ENCODE measurements around the gene STIL. TPM values are rescaled to one million over a fixed set of nuclear protein-coding genes. Genes with fewer than 3 reads are reported as not detected.

The STIL gene
- total RNA-seq, 1 donor from 2014 or later = 4.0 TPM

DNA sequence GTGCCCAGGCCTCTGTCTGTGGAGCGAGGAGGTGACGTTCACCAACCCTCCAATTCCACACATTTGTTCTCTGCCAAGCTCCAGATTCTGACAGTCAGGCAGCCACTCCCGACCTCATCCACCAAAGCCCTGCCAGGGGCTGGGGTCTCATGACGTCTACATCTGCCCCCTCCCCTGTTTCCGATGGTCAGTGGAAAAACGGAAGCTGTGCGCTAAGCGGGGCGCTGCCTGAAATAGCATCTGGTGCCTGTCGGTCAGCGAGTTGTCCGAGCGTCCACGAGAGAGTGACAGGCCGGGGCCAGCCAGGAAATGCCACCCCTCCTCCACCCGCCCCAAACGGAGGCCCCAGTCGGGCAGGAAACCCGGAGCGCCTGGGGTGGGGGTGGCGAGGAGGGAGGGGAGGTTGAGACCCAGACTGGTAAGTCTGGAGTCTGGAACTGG is 78.7 kb downstream of the STIL start:
- no peak for DNase-seq (ENCODE audit: low spot score)

DNA sequence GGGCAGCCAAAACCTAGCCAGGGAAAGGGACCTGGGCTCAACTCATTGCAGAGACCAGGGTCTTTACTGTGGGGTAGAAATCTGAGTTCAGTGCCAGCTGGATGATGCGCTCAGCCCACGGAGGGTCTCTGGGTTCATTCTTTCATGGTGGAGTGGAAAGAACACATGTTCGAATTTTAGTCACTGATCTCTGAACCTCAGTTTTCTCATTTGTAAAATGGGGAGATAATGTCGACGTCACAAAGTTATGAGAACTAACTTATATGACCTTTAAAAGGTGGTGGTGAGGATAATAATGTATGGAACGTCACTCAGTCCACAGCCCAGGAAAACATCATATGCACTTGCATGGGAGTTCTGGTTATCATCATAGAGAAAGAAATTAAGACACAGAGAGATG is 80.8 kb downstream of the STIL start:
- DNase-seq (ENCODE audit: low spot score) = no peak

DNA sequence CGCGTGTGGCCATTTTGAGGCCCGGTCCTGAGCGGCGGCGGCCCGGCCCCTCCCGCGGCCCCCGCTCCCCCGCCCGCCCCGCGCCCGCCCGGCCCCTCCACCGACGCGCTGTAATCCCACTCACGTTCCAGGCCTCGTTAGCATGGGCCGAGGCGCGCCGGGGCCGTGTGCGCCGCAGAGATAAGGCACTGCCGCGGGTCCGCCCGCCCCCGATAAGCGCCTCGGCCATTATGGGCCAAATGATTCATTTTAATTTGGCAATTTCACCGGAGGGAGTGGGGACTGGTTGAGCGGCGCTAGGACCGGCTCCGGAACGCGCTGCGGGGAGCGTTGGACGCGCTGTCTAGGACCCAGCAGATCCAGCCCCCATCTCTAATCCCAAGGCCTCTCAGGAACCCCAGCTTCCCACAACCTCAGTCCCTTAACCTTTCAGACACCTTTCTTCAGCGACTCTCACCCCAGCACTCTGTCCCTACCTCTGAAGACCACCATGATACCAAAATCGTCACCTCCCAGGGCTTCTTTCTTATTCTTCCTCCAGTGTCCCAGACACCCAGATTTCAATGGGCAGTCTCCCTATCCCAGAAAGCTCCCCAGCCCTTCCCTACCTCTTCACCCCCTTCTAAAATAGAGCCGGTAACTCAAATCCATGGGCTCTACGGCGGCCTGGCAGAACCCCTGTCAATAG is 81.6 kb downstream of the STIL start, which contains the start of gene TAL1:
Gene TAL1, minus strand, starts transcription at position 39 of the 688 bp plus-strand sequence. CDS start 6,337 bp downstream, outside the sequence.
- no peak for DNase-seq (ENCODE audit: low spot score)

DNA sequence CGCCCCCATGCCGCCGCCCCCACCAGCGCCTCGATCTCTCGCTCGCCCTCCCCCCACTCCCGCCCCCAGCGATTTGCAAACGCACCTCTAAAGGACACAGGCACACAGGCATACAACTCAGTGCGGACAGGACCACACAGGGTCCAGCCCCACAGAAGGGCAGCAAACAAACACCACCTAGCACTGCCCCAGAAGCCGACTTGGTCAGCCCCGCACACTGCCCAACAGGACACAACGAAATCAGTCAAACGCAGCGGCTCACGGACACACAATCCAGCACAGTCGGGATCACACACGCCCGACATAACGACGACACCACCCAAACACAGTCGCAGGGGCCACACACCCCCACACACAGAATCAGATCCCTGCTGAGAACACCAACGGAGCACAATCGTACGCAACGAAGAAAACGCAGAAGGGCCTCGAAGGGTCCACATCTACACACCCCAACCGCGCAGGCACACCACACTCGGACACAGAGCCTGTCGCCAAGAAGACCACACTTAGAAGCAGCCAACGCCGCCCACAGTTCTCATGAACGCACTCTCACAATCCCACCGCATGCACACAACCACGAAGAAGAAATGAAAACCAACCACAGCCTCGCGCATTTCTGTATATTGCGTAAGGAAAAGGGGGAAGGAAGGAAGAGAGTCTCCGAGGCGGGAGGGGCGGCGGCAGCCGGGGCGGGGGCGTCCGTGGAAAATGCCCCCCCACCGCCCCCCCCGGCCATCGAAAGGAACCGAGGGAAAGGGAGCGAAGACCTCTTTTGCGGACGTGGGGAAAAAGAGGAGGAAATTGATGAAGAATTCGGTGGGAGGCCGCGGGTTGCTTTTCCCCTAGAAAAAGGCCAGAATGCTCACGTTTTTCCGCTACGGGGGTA is 82.4 kb downstream of the STIL start:
- no peak for DNase-seq (ENCODE audit: low spot score)

DNA sequence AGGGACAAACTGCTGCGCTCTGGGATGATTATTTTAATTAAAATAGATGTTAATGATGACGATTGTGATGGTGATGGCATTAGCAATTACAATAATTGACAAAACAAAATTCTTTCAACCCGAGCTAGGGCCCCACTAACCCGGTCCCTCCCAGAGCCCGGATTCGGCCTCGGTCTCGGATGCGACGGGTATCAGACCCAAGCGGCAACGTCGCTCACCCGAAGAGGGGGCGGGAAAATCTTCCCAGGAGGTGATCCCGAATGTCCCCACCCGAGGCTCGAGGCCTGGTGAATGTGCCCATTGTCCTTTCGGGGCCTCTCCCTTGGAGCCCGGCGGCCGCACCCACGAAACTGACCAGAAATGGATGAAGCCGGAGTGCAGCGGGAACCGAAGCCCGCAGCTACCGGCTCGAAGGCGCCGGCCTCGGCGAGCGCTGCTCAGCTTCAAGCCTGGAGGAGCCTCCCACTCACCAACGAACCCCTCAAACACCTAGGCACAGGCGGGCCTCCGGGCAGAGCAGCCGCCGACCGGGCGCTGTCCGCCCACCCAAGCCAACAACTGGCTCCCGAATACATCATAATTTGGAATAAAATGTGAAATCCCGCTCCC is 83.2 kb downstream of the STIL start:
- no peak for DNase-seq (ENCODE audit: low spot score)

DNA sequence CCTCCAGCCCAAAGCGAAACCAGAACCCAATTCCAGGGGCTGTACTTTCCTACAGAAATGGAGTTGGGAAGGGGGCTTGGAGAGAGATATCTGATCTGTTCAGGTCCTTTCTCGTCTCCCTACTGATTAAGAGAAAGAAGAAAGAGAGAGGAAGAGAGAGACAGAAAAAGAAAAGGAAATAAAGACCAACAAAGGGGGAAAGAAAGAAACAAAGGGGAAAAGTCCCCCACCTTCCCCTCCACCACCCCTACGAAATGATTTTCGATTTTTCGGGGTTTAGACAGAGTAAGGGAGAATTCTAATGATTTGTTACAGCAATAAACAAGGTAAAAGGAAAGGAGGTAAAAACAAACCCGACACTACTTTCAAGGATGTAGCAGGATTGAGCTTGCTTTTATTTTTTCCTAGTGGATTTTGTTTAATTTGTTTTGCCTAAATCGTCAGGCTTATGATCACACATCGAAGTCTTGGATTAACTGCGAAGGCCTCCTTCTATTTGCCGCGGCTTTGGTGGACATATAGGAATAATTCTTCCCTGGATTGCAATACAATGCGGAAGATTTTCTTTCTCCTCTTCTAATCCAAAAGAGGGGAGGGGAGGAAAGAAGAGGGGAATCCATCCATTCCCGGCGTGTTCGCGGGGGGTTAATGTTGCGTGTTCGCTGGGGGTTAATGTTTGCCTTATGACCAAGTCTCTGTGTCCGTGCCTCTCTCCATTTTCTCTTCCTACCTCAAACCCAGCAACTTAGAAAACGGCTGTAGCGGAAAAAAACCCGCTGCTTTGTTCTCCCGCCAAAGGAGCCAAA is 83.9 kb downstream of the STIL start:
- DNase-seq (ENCODE audit: low spot score) = no peak

DNA sequence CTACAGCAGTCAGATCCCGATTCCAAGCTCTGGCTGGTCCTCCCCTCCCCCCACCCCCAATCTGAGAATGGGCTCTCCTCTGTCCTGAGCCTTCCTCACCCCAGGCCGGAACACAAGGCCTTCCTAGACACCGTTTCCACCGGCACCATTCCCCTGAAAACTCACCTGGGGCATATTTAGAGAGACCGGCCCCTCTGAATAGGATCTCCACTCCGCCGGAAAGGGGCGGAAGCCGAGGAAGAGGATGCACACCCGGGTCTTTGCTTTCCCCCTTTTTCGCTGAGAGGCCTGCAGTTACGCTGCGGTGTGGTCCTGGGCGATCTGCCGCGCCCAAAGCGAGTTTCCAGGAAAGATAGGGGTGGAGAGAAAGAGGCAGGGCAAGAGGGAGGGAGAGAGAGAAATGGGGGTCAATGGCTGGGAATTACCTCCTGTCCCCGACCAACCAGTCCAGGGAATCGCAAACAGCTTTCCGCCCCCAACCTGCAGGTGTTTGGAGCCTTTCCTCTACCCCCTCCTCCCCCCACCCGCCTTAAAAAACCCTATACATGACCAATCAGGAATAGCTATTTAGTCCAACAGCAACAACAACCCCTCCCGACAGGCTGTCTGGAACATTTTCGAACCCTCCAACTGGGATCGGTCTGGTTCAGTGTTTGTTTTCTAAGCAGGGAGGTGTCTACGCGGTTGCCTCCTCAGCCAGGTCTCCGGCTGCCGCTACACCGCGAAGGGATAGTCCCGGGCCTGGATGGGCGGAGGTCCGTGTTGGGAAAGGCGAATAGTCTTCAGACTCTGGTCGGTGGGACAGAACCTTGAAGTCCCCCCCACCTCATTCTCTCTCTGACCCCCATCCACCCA is 84.7 kb downstream of the STIL start:
- DNase-seq (ENCODE audit: low spot score) = no peak

DNA sequence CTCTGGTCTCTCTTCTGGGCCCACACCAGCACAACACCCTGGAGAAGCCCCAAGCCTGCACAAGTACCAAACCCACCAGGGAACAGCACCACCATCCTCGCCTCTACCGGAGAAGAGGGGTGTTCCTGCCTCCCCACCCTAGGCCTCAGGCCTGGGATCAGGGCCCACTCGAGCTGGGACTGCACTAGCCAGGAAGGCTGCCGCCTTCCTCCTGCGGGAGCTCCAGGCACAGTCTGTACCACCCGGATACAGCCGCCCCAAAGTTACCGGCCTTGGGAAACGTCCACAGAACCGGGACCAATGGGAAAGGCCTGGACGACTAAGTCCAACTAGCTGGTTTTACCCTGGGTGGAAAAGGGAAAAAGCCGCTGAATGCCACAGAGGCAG is 85.3 kb downstream of the STIL start:
- no peak for DNase-seq (ENCODE audit: low spot score)

DNA sequence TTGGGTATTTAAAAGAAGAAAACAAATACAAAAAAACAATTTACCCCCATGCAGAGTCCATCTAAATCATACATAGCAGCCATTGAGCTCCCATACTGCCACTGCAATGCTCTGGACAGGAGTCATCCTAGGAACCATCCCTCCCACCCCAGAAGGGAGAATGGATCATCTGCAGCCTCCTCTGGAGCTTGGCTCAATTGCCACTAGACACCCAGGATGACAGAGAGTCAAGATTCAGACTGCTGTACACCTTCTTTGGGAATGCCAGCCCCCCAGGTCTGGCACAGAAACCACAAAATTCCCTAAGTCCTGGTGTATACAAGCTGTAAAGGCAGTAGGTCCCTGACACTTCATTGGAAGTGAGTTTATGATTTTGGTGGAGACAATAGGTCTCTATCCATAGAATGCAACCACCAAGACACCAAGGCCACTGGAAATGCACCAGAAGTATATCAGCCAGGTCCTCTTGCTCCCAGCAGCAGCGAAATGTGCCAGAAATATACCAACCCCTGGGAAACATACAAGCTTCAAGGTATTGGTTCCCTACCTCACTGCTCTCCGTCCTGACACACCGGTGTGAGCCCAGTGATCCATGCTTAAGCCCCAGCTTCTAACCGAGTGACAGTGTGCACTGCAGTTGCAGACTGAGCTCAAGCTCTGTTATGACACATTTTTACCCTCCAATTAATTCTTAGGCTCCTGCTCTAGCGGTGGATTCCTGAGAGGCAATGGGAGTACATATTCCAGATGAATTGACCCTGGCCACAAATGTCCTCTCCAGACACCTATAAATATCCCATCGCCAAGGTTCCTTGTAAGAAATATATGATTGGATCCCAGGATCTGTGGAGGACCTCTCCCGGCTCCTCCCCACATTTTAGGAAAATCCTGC is 86.4 kb downstream of the STIL start:
- DNase-seq (ENCODE audit: low spot score) = no peak

DNA sequence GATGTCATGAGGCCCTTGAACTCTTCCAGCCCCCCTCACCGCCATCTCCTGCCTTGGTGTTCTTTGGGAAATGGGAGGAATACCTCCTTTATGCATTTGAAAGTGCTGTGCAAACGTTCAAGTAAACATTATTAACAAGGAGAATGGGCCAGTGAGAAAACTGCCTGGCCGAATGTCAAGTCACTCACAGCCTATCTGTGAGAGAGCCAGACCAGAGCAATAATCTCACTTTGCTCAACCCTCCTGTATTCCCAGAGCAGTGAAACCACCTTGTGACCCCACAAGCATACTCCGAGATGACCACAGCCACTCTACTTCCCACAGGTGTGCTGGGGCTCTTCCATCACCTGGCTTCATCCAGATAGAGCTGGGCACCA is 87.1 kb downstream of the STIL start:
- no peak for DNase-seq (ENCODE audit: low spot score)

DNA sequence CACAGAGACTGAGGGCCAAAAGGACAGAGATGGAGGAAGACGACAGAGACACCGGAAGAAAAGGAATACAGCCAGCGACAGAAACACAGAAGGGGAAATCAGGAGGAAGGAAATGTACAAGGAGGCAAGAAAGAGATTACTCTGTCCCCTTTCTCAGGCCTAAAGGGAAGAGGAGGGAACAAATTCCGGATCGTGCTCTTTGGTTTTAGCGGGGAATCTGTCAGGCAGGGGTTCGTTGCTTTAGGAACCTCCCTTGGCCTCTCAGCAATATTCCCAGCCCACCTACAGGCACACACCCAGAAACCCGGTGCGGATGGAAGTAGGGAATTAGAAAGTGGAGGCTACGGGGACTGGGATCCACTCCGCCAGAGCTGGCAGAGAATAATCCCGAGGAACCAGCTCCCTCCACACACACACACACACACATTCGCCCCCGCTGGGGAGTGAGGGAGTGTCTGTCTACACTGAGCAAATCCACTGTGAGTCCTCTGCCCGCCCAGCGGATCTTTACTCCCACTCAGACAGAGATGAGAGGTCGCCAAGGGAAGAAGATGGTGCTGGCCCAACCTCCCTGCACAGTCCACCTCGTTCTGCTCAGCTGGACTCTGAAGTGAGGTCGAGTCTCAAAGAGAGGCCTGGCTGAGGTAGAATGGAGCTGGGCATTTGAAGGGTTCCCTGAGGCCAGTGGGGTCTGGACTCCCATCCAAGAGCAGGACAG is 87.7 kb downstream of the STIL start:
- no peak for DNase-seq (ENCODE audit: low spot score)

DNA sequence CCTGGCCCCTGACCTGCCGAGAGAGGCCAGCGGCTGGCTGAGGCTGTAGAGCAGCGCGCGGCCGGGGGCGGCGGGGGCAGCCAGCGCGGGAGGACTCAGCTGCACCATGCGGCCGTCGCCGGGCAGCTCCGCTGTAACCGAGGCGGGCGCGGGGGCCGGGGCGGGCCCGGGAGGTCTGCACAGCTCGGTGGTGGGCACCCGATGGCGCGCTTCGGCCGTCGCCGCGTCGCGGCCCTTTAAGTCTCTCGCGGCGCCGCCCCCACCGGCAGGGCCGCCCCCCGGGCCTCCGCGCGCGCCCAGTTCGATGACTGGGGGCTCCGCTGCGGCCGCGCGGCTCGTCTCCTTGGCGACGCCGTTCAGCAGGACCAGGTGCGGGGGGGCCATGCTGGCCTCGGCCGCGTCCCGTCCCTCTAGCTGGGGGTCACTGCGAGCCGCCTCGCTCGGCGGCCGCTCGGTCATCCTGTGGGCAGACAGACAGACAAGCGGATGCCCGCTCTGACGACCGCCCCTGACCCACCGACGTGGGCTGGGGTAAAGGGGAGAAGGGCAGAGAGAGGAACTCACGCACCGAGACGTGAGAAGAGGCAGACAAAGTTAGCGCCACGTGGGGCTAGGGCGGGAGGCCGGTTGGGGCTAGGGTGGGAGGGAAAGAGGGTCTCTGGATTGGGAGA is 88.4 kb downstream of the STIL start:
- DNase-seq (ENCODE audit: low spot score) = no peak

DNA sequence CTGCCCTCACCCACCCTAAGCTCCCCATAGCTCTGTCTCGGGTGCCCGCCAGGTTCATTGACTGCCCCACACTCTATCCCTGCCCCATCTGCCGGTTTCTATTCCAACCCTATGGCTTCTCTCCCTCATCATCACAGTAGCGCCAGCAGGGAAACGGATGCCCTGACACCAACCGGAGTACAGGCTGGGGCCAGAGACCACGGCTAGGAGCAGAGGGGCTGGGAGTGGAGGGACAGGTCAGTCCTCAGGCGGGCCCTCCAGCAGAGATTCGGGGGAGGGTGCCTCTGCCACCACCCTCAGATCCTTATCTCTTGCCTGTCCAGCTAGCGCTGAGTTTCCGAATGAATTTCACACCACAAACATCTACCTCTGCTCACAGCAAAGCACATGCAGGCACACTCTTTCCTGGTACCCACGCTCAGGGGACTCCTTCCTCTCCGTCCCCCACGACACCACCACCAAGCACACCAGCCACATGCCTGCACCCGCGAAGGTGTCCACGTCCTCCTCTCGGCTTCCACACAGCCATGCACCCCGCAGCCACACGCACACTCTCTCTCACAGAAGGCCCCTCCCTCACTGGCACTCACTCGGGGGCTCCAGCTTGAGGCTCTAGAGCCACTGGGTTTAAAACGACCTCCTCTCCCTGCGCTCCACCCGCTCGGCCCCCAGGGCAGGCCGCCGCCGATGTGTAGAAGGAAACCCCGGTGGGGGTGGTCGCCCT is 89.1 kb downstream of the STIL start:
- no peak for DNase-seq (ENCODE audit: low spot score)

DNA sequence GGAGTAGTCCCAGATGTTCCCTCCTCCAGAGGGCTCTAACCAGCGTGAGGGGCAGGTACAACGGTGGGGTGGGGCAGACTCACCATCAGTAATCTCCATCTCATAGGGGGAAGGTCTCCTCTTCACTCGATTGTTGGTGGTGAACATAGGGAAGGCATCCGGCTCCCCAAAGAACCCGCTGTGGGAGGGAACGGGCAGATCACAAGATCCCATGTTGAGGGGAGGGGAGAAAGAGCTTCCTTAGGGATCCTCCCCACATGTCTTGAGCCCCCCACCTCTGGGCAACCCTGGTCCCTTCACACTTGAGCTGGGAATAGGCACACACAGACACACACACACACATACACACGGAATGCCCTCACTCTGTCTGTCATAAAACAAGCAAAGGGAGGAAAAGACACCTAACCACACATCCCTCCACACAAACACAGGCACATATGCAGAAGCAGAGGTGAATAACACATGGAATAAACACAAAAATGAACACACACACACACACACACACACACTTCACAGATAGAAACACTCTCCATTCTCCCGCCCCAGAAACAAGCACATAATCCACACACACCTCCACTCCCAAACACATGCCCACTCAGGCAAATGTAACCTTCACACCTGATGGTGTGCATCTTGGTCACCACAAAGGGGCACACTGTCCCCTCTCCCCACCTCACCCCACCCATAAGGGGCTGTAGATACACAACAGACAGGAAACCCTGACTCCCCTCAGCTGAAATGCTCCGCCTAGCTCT is 89.8 kb downstream of the STIL start:
- DNase-seq (ENCODE audit: low spot score) = no peak

DNA sequence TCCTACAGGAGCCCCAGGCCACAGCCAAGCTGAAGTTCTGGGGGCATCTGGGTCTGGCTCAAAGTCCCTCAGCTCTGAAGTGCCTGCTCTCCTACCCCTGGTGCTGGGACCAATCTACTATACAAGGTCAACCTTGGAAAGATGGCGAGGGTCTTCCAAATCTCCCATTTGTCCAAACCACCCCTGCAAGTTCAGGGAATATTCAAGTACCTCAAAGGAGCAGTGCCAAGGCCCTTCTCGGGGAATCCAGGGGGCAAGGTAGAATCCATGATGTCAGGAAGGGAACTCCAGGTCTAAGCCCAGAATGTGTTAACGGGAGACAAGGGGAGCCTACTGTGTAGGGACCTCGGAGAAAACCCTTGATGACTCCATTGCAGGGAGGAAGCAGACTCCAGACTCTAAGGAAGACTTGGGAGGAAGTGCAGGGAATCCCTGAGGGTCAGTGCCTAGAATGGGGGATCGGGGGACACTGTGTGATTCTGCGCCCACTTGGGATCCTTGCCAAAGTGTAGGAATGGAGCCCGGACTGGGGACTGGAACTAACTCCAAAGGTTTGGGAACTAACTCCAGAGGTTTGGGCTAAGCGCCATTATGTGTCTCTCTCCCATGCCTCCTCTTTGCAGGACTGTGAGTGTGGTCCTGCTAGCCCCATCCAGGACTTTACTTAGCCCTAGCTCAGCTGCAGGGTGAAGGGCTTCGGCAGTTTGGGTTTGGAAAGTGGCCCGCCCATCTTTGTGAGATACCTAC is 90.6 kb downstream of the STIL start:
- no peak for DNase-seq (ENCODE audit: low spot score)

DNA sequence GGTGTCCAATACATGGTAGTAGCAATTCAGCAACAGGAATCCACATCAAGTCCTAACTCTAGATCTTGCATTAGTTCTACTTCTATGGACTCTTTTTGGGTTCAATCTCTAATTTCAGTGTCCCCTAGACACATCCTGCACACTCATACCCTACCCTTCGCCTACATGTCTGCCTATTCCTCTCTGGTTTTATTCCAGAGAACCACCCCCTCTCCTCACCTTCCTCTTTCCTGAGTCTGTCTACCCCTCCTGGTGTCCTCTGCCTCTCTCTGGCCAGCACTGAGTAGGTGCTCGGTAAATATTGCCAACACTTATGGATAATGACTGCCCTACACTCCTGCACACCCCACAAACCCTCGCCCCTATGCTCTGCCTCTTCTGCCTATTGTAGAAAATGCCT is 91.5 kb downstream of the STIL start:
- no peak for DNase-seq (ENCODE audit: low spot score)

Data from ureter (tissue), 1 donor.